Upper lobe of left lung (tissue), 6 donors: ENCODE data around the gene AP2S1. TPM values are rescaled to one million over a fixed set of nuclear protein-coding genes. Genes with fewer than 3 reads are reported as not detected.
A peak's percentile ranks its signal among the peaks of the same experiment; 100 is the strongest.
"Not testable (repeated sequence)": the region's sequence is repeated elsewhere in the genome, so short reads cannot be mapped to it uniquely, and the experiment has no call there.

Source experiments
- ATAC-seq, 2 donors: fragments of 200-7000 bp; cut with Tn5 transposase; one replicate each; pipeline ENCODE4 v1.9.1; 2022; ENCODE audit warnings: mild to moderate bottlenecking in 2 of 2, moderate library complexity in 2 of 2; ENCODE audit not compliant: low FRiP score in 2 of 2
- DNase-seq, 2 donors: peaks; one replicate each; pipeline ENCODE4 v3.0.0-alpha.2; 2019 to 2020
- H3K27ac ChIP-seq, 4 donors: fragments of 200-600 bp; sonication (generic); one replicate each; pipeline ENCODE4 v1.5.1; 2016 to 2019
- H3K27me3 ChIP-seq, 4 donors: fragments of 200-600 bp; sonication (generic); one replicate each; pipeline ENCODE4 v1.5.1; 2017 to 2019
- H3K36me3 ChIP-seq, 4 donors: fragments of 200-600 bp; sonication (generic); one replicate each; pipeline ENCODE4 v1.5.1; 2016 to 2019
- H3K4me1 ChIP-seq, 4 donors: fragments of 200-600 bp; sonication (generic); one replicate each; pipeline ENCODE4 v1.5.1; 2018 to 2019
- H3K4me3 ChIP-seq, 4 donors: fragments of 200-600 bp; sonication (generic); one replicate each; pipeline ENCODE4 v1.5.1; 2017 to 2019; ENCODE audit warnings: mild to moderate bottlenecking in 2 of 4, moderate library complexity in 1 of 4
- H3K9me3 ChIP-seq, 4 donors: fragments of 200-600 bp; sonication (generic); one replicate each; pipeline ENCODE4 v1.5.1; 2018 to 2019
- CTCF ChIP-seq, 6 experiments: fragments of 450-650 bp in 4 of 6; fragments of 200-600 bp in 2 of 6; sonication (generic) in 2 of 6; IDR thresholded peaks; one replicate each; pipeline ENCODE4 v1.5.1; 2016 to 2019; ENCODE audit warnings: antibody characterized with exemption in 6 of 6
- EP300 ChIP-seq, 4 donors: sonication (generic); formaldehyde crosslinking; IDR thresholded peaks; one replicate each; pipeline ENCODE4 v1.5.1; 2017; ENCODE audit warnings: antibody characterized with exemption in 4 of 4, control low read depth in 2 of 4
- POLR2A ChIP-seq, 4 donors: fragments of 450-650 bp; IDR thresholded peaks; one replicate each; pipeline ENCODE4 v1.5.1; 2016 to 2017; ENCODE audit warnings: antibody characterized with exemption in 4 of 4, mild to moderate bottlenecking in 2 of 4
- POLR2AphosphoS5 ChIP-seq, 2 donors: sonication (generic); formaldehyde crosslinking; IDR thresholded peaks; one replicate each; pipeline ENCODE4 v1.5.1; 2017; ENCODE audit warnings: antibody characterized with exemption in 2 of 2
- WGBS, 2 donors: methylation state at CpG; one replicate each; pipeline ENCODE4 v1.1.5; 2017 to 2018; 5-methylcytosine and 5-hydroxymethylcytosine counted together
- total RNA-seq, 6 donors: library from RNA; depleted of rRNA in 4 of 6; stranded (reverse); fragments of >200 nt in 4 of 6; gene quantifications; one replicate each; pipeline versions ENCODE4 v1.1.0 to v1.2.1, GENCODE V29; 2016 to 2021
- donor health status: DM: no; HTN: no; CAD: no; lungs with moderate emphysema.
- donor health status: DM: no; HTN: yes; CAD: no; lungs with severe emphysema.

The AP2S1 gene
- total RNA-seq, 6 donors from 2014 or later, result 59.7 to 149 (median 113) TPM

GRCh38 chr19:46809534-46810272 lies 40.9 kb downstream of the AP2S1 start:
- Histone ChIP-seq H3K27me3 (no peaks in the 10 kb centered on the region), H3K36me3 (no peaks in the 10 kb centered on the region), H3K9me3 (no peaks in the 10 kb centered on the region), H3K27ac (no peak overlapping the region), H3K4me3 (no peak overlapping the region), H3K4me1 (peaks cover 17 to 23% (median 21%) of the 10 kb centered on the region in 4 donors)
- ATAC-seq (no peak), DNase-seq (no peak)
- TF ChIP-seq POLR2AphosphoS5 (IDR thresholded peaks at IDR 0.05) (no peak), EP300 (IDR thresholded peaks at IDR 0.05) (no peak), POLR2A (IDR thresholded peaks at IDR 0.05) (no peak), CTCF (IDR thresholded peaks at IDR 0.05) (no peak)
- 86 to 92% methylated on average over 10 to 13 of the region's 13 CpGs for WGBS, 2 donors

- ATAC-seq, result no peak
- H3K27ac ChIP-seq, result no peak overlapping the region
Observed at GRCh38 chr19:46806656-46807055, 44.0 kb downstream of the AP2S1 start.

GRCh38 chr19:46804432-46804831 lies 46.2 kb downstream of the AP2S1 start:
- 96 to 97% methylated on average over 4 of the region's 4 CpGs for WGBS, 2 donors
- not testable (repeated sequence) for H3K27ac ChIP-seq, H3K4me3 ChIP-seq, H3K27me3 ChIP-seq, H3K9me3 ChIP-seq, ATAC-seq, DNase-seq, H3K4me1 ChIP-seq, H3K36me3 ChIP-seq

More at GRCh38 chr19:46806656-46807055, 44.0 kb downstream of the AP2S1 start:
- no peak for TF ChIP-seq CTCF (IDR thresholded peaks at IDR 0.05)
- TF ChIP-seq EP300 (IDR thresholded peaks at IDR 0.05), result no peak
- 85 to 93% methylated on average over 7 of the region's 7 CpGs for WGBS, 2 donors
- no peak overlapping the region for H3K4me3 ChIP-seq
- H3K9me3 ChIP-seq, result no peaks in the 10 kb centered on the region
- H3K4me1 ChIP-seq, result no peaks in the 10 kb centered on the region
- H3K36me3 ChIP-seq, result no peaks in the 10 kb centered on the region
- DNase-seq, result no peak
- H3K27me3 ChIP-seq, result no peaks in the 10 kb centered on the region

GRCh38 chr19:46803555-46803954 lies 47.1 kb downstream of the AP2S1 start:
- Histone ChIP-seq H3K27me3 (no peaks in the 10 kb centered on the region), H3K36me3 (no peaks in the 10 kb centered on the region), H3K4me1 (no peaks in the 10 kb centered on the region), H3K4me3 (no peak overlapping the region), H3K9me3 (no peaks in the 10 kb centered on the region), H3K27ac (no peak overlapping the region)
- TF ChIP-seq EP300 (IDR thresholded peaks at IDR 0.05), result no peak
- TF ChIP-seq CTCF (IDR thresholded peaks at IDR 0.05), result no peak
- TF ChIP-seq POLR2A (IDR thresholded peaks at IDR 0.05), result no peak
- no peak for TF ChIP-seq POLR2AphosphoS5 (IDR thresholded peaks at IDR 0.05)
- no peak for DNase-seq
- no peak for ATAC-seq
- WGBS, 2 donors, result 60 to 67% methylated on average over 2 of the region's 2 CpGs

GRCh38 chr19:46802152-46802551 lies 48.5 kb downstream of the AP2S1 start:
- no peaks in the 10 kb centered on the region for H3K27me3 ChIP-seq
- ATAC-seq (peak in 1 of 2 donors; percentile 41), DNase-seq (no peak)
- H3K4me3 ChIP-seq, result no peak overlapping the region
- no peaks in the 10 kb centered on the region for H3K36me3 ChIP-seq
- WGBS, 2 donors, result 93 to 100% methylated on average over 5 of the region's 5 CpGs
- H3K4me1 ChIP-seq, result no peaks in the 10 kb centered on the region
- no peaks in the 10 kb centered on the region for H3K9me3 ChIP-seq
- no peak for TF ChIP-seq CTCF (IDR thresholded peaks at IDR 0.05)
- TF ChIP-seq POLR2A (IDR thresholded peaks at IDR 0.05), result no peak
- no peak for TF ChIP-seq EP300 (IDR thresholded peaks at IDR 0.05)
- no peak for TF ChIP-seq POLR2AphosphoS5 (IDR thresholded peaks at IDR 0.05)
- no peak overlapping the region for H3K27ac ChIP-seq
